Measurements from ENCODE around the gene DDX47. TPM values are rescaled to one million over a fixed set of nuclear protein-coding genes. Genes with fewer than 3 reads are reported as not detected.
"Not testable (repeated sequence)": the region's sequence is repeated elsewhere in the genome, so short reads cannot be mapped to it uniquely, and the experiment has no call there.

The DDX47 gene
- total and polyA plus RNA-seq, 2 donors: 49.4 to 56.0 TPM

DNA sequence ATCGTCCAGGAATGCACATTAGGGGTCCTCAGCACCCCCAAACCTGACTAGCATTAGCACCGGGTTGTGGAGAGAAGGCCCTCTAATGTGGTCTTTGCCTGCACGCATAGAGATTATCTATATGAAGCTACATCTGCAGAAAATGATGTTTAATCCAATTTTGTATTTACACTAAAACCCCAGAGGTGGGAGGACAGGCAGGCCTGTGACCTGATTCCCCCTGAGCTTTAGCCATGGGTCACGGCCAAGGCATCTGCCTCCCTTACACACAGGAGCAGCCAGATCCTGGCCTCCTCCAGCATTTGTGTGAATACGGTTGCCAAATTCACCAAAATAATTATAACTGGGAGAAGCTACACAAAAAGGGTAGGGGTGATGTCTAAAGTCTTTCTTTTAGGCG, 20.7 kb upstream of the DDX47 start:
- Histone ChIP-seq H3K9me3 (ENCODE audit: control insufficient read depth in 2 of 2, insufficient read depth in 1 of 2, low read length in 1 of 2) (no peaks in the 10 kb centered on the region), H3K4me1 (ENCODE audit: control insufficient read depth in 2 of 2, insufficient read depth in 2 of 2, low read length in 2 of 2) (peaks cover 1 to 15% of the 10 kb centered on the region in 2 donors), H3K36me3 (ENCODE audit: control insufficient read depth in 2 of 2, insufficient read depth in 2 of 2, low read length in 1 of 2) (no peaks in the 10 kb centered on the region), H3K4me3 (ENCODE audit: low read length in 2 of 2) (no peak overlapping the region), H3K27ac (ENCODE audit: low read depth in 1 of 2, low read length in 1 of 2) (peak overlapping the region in 1 of 2 donors; percentile 43), H3K27me3 (ENCODE audit: control insufficient read depth in 2 of 2, insufficient read depth in 1 of 2, low read length in 1 of 2) (no peaks in the 10 kb centered on the region)
- DNase-seq (ENCODE audit: low read depth in 6 of 9, low spot score in 9 of 9): no peak
- 93% methylated on average over 6 of the region's 6 CpGs for WGBS

DNA sequence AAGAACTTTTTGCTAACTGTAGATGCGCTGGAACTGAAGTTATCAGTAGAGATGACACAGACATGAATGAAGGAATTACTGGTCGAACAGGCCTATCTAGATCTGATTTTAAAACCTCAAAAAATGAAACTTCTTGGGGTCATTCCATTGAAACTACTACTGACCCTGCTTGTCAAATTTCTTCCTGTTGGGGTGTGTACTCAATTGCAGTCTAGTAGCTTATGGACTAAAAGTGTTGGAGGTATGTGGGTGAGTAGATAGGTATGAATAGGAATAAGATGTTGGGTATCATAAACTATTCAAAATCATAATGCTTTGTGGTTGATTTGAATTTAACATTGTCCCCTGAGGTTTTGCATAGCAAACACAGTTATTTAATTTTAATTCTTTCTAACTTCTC, 18.5 kb upstream of the DDX47 start:
- H3K4me1 ChIP-seq (ENCODE audit: control insufficient read depth in 2 of 2, insufficient read depth in 2 of 2, low read length in 2 of 2): peaks cover 0 to 5% of the 10 kb centered on the region in 2 donors
- no peak for DNase-seq (ENCODE audit: low read depth in 6 of 9, low spot score in 9 of 9)
- 100% methylated on average over 2 of the region's 2 CpGs for WGBS
- H3K9me3 ChIP-seq (ENCODE audit: control insufficient read depth in 2 of 2, insufficient read depth in 1 of 2, low read length in 1 of 2): no peaks in the 10 kb centered on the region
- no peak overlapping the region for H3K4me3 ChIP-seq (ENCODE audit: low read length in 2 of 2)
- no peaks in the 10 kb centered on the region for H3K27me3 ChIP-seq (ENCODE audit: control insufficient read depth in 2 of 2, insufficient read depth in 1 of 2, low read length in 1 of 2)
- no peak overlapping the region for H3K27ac ChIP-seq (ENCODE audit: low read depth in 1 of 2, low read length in 1 of 2)
- H3K36me3 ChIP-seq (ENCODE audit: control insufficient read depth in 2 of 2, insufficient read depth in 2 of 2, low read length in 1 of 2): no peaks in the 10 kb centered on the region

GRCh38 chr12:12796171-12796570, 17.0 kb upstream of the DDX47 start:
- H3K9me3 ChIP-seq (ENCODE audit: control insufficient read depth in 2 of 2, insufficient read depth in 1 of 2, low read length in 1 of 2): no peaks in the 10 kb centered on the region
- no peaks in the 10 kb centered on the region for H3K36me3 ChIP-seq (ENCODE audit: control insufficient read depth in 2 of 2, insufficient read depth in 2 of 2, low read length in 1 of 2)
- no peak overlapping the region for H3K27ac ChIP-seq (ENCODE audit: low read depth in 1 of 2, low read length in 1 of 2)
- no peak overlapping the region for H3K4me3 ChIP-seq (ENCODE audit: low read length in 2 of 2)
- H3K27me3 ChIP-seq (ENCODE audit: control insufficient read depth in 2 of 2, insufficient read depth in 1 of 2, low read length in 1 of 2): no peaks in the 10 kb centered on the region
- 97% methylated on average over 3 of the region's 3 CpGs for WGBS
- DNase-seq (ENCODE audit: low read depth in 6 of 9, low spot score in 9 of 9): no peak
- peaks cover 0 to 5% of the 10 kb centered on the region in 2 donors for H3K4me1 ChIP-seq (ENCODE audit: control insufficient read depth in 2 of 2, insufficient read depth in 2 of 2, low read length in 2 of 2)

DNA sequence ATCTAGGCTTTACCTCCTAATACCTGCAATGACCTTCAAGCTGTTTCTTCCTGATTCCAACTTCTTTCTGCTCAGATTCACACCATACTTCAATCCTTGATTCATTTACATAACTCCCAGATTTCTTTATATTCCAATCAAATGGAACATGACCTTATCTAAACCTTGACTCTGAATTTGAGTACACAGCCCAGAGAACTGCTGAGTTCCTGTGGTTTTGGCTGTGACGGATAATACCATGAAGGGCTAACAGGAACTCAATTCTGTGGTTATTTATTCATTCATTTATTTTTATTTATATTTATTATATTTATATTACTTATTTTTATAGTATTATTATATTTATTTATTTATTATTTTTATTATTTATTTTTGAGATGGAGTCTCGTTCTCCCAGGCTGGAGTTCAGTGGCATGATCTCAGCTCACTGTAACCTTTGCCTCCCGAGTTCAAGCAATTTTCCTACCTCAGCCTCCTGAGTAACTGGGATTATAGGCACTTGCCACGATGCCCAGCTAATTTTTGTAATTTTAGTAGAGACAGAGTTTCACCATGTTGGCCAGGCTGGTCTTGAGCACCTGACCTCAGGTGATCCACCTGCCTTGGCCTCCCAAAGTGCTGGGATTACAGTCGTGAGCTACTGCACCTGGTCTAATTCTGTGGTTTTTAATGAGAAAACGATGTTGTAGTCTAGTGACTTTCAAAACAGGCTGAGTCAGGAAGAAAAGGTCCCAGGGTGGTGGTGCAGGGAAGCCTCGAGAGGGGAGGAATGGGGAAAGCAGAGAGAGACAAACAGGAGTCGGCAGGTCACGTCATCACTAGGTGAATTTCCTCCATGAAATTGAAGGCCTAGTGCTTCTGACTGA, 16.0 kb upstream of the DDX47 start:
- Histone ChIP-seq H3K27me3 (ENCODE audit: control insufficient read depth in 2 of 2, insufficient read depth in 1 of 2, low read length in 1 of 2) (no peaks in the 10 kb centered on the region), H3K4me1 (ENCODE audit: control insufficient read depth in 2 of 2, insufficient read depth in 2 of 2, low read length in 2 of 2) (peaks cover 0 to 5% of the 10 kb centered on the region in 2 donors), H3K36me3 (ENCODE audit: control insufficient read depth in 2 of 2, insufficient read depth in 2 of 2, low read length in 1 of 2) (no peaks in the 10 kb centered on the region), H3K9me3 (ENCODE audit: control insufficient read depth in 2 of 2, insufficient read depth in 1 of 2, low read length in 1 of 2) (no peaks in the 10 kb centered on the region), H3K4me3 (ENCODE audit: low read length in 2 of 2) (no peak overlapping the region), H3K27ac (ENCODE audit: low read depth in 1 of 2, low read length in 1 of 2) (no peak overlapping the region)
- no peak for DNase-seq (ENCODE audit: low read depth in 6 of 9, low spot score in 9 of 9)
- WGBS: 89% methylated on average over 9 of the region's 9 CpGs

DNA sequence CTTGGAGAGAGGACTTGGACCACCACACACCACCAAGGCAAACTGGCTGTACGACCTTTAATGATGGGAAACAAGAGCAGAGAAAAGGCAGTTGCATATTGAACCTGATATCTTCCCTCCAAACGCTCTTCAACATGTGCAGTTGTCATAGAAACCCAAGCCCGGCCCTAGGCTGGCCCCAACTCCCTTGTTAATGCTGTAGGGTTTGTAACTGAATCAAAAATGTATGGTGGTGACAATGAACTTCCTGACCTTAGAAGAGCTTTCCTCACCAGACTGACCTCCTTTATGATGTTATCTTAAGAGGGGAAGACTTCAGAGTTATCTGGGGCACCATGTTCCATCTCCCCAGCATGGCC, 15.4 kb upstream of the DDX47 start:
- 95% methylated on average over 3 of the region's 3 CpGs for WGBS

GRCh38 chr12:12798480-12798879, 14.7 kb upstream of the DDX47 start:
- Histone ChIP-seq H3K9me3 (ENCODE audit: control insufficient read depth in 2 of 2, insufficient read depth in 1 of 2, low read length in 1 of 2) (no peaks in the 10 kb centered on the region), H3K27ac (ENCODE audit: low read depth in 1 of 2, low read length in 1 of 2) (no peak overlapping the region), H3K27me3 (ENCODE audit: control insufficient read depth in 2 of 2, insufficient read depth in 1 of 2, low read length in 1 of 2) (no peaks in the 10 kb centered on the region), H3K36me3 (ENCODE audit: control insufficient read depth in 2 of 2, insufficient read depth in 2 of 2, low read length in 1 of 2) (no peaks in the 10 kb centered on the region), H3K4me1 (ENCODE audit: control insufficient read depth in 2 of 2, insufficient read depth in 2 of 2, low read length in 2 of 2) (peaks cover 0 to 4% of the 10 kb centered on the region in 2 donors), H3K4me3 (ENCODE audit: low read length in 2 of 2) (no peak overlapping the region)
- WGBS: 98% methylated on average over 1 of the region's 1 CpG
- no peak for DNase-seq (ENCODE audit: low read depth in 6 of 9, low spot score in 9 of 9)

More for the DNA sequence above, 15.4 kb upstream of the DDX47 start:
- Histone ChIP-seq H3K4me1 (ENCODE audit: control insufficient read depth in 2 of 2, insufficient read depth in 2 of 2, low read length in 2 of 2) (no peaks in the 10 kb centered on the region), H3K36me3 (ENCODE audit: control insufficient read depth in 2 of 2, insufficient read depth in 2 of 2, low read length in 1 of 2) (no peaks in the 10 kb centered on the region), H3K4me3 (ENCODE audit: low read length in 2 of 2) (no peak overlapping the region), H3K9me3 (ENCODE audit: control insufficient read depth in 2 of 2, insufficient read depth in 1 of 2, low read length in 1 of 2) (no peaks in the 10 kb centered on the region), H3K27ac (ENCODE audit: low read depth in 1 of 2, low read length in 1 of 2) (no peak overlapping the region), H3K27me3 (ENCODE audit: control insufficient read depth in 2 of 2, insufficient read depth in 1 of 2, low read length in 1 of 2) (no peaks in the 10 kb centered on the region)
- DNase-seq (ENCODE audit: low read depth in 6 of 9, low spot score in 9 of 9): no peak

GRCh38 chr12:12799163-12799920, 13.8 kb upstream of the DDX47 start:
- Histone ChIP-seq H3K27ac (ENCODE audit: low read depth in 1 of 2, low read length in 1 of 2) (no peak overlapping the region), H3K27me3 (ENCODE audit: control insufficient read depth in 2 of 2, insufficient read depth in 1 of 2, low read length in 1 of 2) (no peaks in the 10 kb centered on the region), H3K4me3 (ENCODE audit: low read length in 2 of 2) (no peak overlapping the region), H3K9me3 (ENCODE audit: control insufficient read depth in 2 of 2, insufficient read depth in 1 of 2, low read length in 1 of 2) (no peaks in the 10 kb centered on the region), H3K36me3 (ENCODE audit: control insufficient read depth in 2 of 2, insufficient read depth in 2 of 2, low read length in 1 of 2) (no peaks in the 10 kb centered on the region), H3K4me1 (ENCODE audit: control insufficient read depth in 2 of 2, insufficient read depth in 2 of 2, low read length in 2 of 2) (peaks cover 0 to 4% of the 10 kb centered on the region in 2 donors)
- no peak for DNase-seq (ENCODE audit: low read depth in 6 of 9, low spot score in 9 of 9)
- 98% methylated on average over 8 of the region's 8 CpGs for WGBS

GRCh38 chr12:12800406-12801180, 12.6 kb upstream of the DDX47 start:
- WGBS: 96% methylated on average over 9 of the region's 9 CpGs
- Histone ChIP-seq H3K4me1 (ENCODE audit: control insufficient read depth in 2 of 2, insufficient read depth in 2 of 2, low read length in 2 of 2) (peaks cover 0 to 4% of the 10 kb centered on the region in 2 donors), H3K4me3 (ENCODE audit: low read length in 2 of 2) (no peak overlapping the region), H3K27ac (ENCODE audit: low read depth in 1 of 2, low read length in 1 of 2) (no peak overlapping the region), H3K27me3 (ENCODE audit: control insufficient read depth in 2 of 2, insufficient read depth in 1 of 2, low read length in 1 of 2) (no peaks in the 10 kb centered on the region), H3K9me3 (ENCODE audit: control insufficient read depth in 2 of 2, insufficient read depth in 1 of 2, low read length in 1 of 2) (no peaks in the 10 kb centered on the region), H3K36me3 (ENCODE audit: control insufficient read depth in 2 of 2, insufficient read depth in 2 of 2, low read length in 1 of 2) (no peaks in the 10 kb centered on the region)
- no peak for DNase-seq (ENCODE audit: low read depth in 6 of 9, low spot score in 9 of 9)

GRCh38 chr12:12801656-12802055, 11.5 kb upstream of the DDX47 start:
- not testable (repeated sequence) for DNase-seq (ENCODE audit: low read depth in 6 of 9, low spot score in 9 of 9); H3K36me3 ChIP-seq (ENCODE audit: control insufficient read depth in 2 of 2, insufficient read depth in 2 of 2, low read length in 1 of 2); H3K27ac ChIP-seq (ENCODE audit: low read depth in 1 of 2, low read length in 1 of 2); H3K4me1 ChIP-seq (ENCODE audit: control insufficient read depth in 2 of 2, insufficient read depth in 2 of 2, low read length in 2 of 2); H3K27me3 ChIP-seq (ENCODE audit: control insufficient read depth in 2 of 2, insufficient read depth in 1 of 2, low read length in 1 of 2); H3K4me3 ChIP-seq (ENCODE audit: low read length in 2 of 2); H3K9me3 ChIP-seq (ENCODE audit: control insufficient read depth in 2 of 2, insufficient read depth in 1 of 2, low read length in 1 of 2)
- WGBS: 98% methylated on average over 4 of the region's 4 CpGs
